ENCODE results near the gene ABI1.

DNA sequence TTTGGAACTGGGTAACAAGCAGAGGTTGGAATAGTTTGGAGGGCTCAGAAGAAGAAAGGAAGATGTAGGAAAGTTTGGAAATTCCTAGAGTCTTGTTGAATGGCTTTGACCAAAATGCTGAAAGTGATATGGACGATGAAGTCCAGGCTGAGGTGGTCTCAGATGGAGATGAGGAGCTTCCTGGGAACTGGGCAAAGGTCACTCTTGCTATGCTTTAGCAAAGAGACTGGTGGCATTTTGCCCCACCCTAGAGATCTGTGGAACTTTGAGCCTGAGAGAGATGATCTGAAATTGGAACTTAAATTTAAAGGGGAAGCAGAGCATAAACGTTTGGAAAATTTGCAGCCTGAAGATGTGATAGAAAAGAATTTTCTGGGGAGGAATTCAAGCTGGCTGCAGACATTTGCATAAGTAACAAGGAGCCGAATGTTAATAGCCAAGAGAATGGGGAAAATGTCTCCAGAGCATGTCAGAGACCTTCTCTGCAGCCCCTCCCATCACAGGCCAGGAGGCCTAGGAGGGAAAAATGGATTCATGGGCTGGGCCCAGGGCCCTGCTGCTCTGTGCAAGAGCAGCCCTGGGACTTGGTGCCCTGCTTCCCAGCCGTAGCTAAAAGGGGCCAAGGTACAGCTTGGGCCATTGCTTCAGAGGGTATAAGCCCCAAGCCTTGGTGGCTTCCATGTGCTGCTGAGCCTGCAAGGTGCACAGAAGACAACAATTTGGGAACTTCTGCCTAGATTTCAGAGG lies 159.7 kb downstream of the ABI1 start:
- TF ChIP-seq, protein P1, sequence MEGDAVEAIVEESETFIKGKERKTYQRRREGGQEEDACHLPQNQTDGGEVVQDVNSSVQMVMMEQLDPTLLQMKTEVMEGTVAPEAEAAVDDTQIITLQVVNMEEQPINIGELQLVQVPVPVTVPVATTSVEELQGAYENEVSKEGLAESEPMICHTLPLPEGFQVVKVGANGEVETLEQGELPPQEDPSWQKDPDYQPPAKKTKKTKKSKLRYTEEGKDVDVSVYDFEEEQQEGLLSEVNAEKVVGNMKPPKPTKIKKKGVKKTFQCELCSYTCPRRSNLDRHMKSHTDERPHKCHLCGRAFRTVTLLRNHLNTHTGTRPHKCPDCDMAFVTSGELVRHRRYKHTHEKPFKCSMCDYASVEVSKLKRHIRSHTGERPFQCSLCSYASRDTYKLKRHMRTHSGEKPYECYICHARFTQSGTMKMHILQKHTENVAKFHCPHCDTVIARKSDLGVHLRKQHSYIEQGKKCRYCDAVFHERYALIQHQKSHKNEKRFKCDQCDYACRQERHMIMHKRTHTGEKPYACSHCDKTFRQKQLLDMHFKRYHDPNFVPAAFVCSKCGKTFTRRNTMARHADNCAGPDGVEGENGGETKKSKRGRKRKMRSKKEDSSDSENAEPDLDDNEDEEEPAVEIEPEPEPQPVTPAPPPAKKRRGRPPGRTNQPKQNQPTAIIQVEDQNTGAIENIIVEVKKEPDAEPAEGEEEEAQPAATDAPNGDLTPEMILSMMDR (IDR thresholded peaks at IDR 0.05): no peak
- TF ChIP-seq POLR2A (IDR thresholded peaks at IDR 0.05) (no peak), POLR2AphosphoS5 (IDR thresholded peaks at IDR 0.05) (no peak)
